SK-N-SH (cell line): ENCODE measurements around the gene C3. TPM values are rescaled to one million over a fixed set of nuclear protein-coding genes. Genes with fewer than 3 reads are reported as not detected.
"Not testable (repeated sequence)": the region's sequence is repeated elsewhere in the genome, so short reads cannot be mapped to it uniquely, and the experiment has no call there.

Experiments used
- CTCF ChIA-PET: fragments of 300-600, 350-600 bp; formaldehyde crosslinking; extraction: SDS; loops from one replicate; lab custom pipeline; 2021; lab: Yijun Ruan, JAX
- POLR2A ChIA-PET: fragments of 350-600 bp; sonication (Branson Sonifier 250); formaldehyde crosslinking; extraction: SDS; loops from one replicate; lab custom pipeline; 2020; ENCODE audit warnings: antibody characterized with exemption, inconsistent platforms; lab: Yijun Ruan, JAX
- DNase-seq: peaks from one replicate; pipeline ENCODE4 v3.0.0; 2012
- H2AFZ ChIP-seq: fragments of 200-600 bp; sonication (generic); 2 replicates; pipeline ENCODE4 v1.8.1; 2016; ENCODE audit warnings: antibody characterized with exemption, mild to moderate bottlenecking, low read depth
- H3F3A ChIP-seq: fragments of 200-600 bp; sonication (generic); replicated peaks from 2 replicates; pipeline ENCODE3; 2016; ENCODE audit warnings: antibody characterized with exemption, mild to moderate bottlenecking; ENCODE audit not compliant: insufficient read depth
- H3K27ac ChIP-seq, 2 experiments: fragments of 200-500 bp in 1 of 2; fragments of 200-600 bp in 1 of 2; sonication (Bioruptor generic) in 1 of 2; sonication (generic), shearing (Covaris generic) in 1 of 2; 2 replicates each; pipeline versions ENCODE4 v1.5.1 to v1.6.1; 2014 to 2016; ENCODE audit warnings: low read depth in 2 of 2, inconsistent platforms in 1 of 2, low read length in 1 of 2, mild to moderate bottlenecking in 1 of 2, mixed read lengths in 1 of 2
- H3K27me3 ChIP-seq: fragments of 200-600 bp; sonication (generic), shearing (Covaris generic); 2 replicates; pipeline ENCODE4 v1.6.1; 2016; ENCODE audit warnings: mixed run types; ENCODE audit not compliant: insufficient read depth
- H3K36me3 ChIP-seq, 2 experiments: fragments of 200-500 bp in 1 of 2; fragments of 200-600 bp in 1 of 2; sonication (Bioruptor generic) in 1 of 2; sonication (generic) in 1 of 2; replicated peaks in 1 of 2; 2 replicates each; pipeline versions ENCODE3 to v1.5.1; 2014 to 2016; ENCODE audit warnings: low read length in 1 of 2, mild to moderate bottlenecking in 1 of 2; ENCODE audit not compliant: insufficient read depth in 2 of 2, control insufficient read depth in 1 of 2
- H3K4me1 ChIP-seq, 2 experiments: fragments of 200-500 bp in 1 of 2; fragments of 200-600 bp in 1 of 2; sonication (Bioruptor generic) in 1 of 2; sonication (generic), shearing (Covaris generic) in 1 of 2; 2 replicates each; pipeline versions ENCODE4 v1.5.1 to v1.6.1; 2014 to 2016; ENCODE audit warnings: low read depth in 1 of 2, low read length in 1 of 2, mixed run types in 1 of 2; ENCODE audit not compliant: insufficient read depth in 2 of 2, control insufficient read depth in 1 of 2
- H3K4me2 ChIP-seq: fragments of 200-600 bp; sonication (generic), shearing (Covaris generic); 2 replicates; pipeline ENCODE4 v1.6.1; 2017; ENCODE audit warnings: mixed run types
- H3K4me3 ChIP-seq, 2 experiments: fragments of 200-500 bp in 1 of 2; fragments of 200-600 bp in 1 of 2; sonication (Bioruptor generic) in 1 of 2; sonication (generic), shearing (Covaris generic) in 1 of 2; 2 replicates each; pipeline versions ENCODE4 v1.5.1 to v1.8.1; 2014 to 2016; ENCODE audit warnings: low read depth in 2 of 2, inconsistent platforms in 1 of 2, low read length in 1 of 2, mild to moderate bottlenecking in 1 of 2, mixed read lengths in 1 of 2, moderate library complexity in 1 of 2
- H3K79me2 ChIP-seq: fragments of 200-600 bp; sonication (generic); 2 replicates; pipeline ENCODE4 v1.8.1; 2017; ENCODE audit warnings: mild to moderate bottlenecking; ENCODE audit not compliant: insufficient read depth
- H3K9ac ChIP-seq: fragments of 200-600 bp; sonication (generic); 2 replicates; pipeline ENCODE4 v1.6.1; 2017; ENCODE audit warnings: mixed run types
- H3K9me2 ChIP-seq: fragments of 200-600 bp; sonication (generic); 2 replicates; pipeline ENCODE4 v1.6.1; 2017; ENCODE audit warnings: mixed run types
- H3K9me3 ChIP-seq: fragments of 200-600 bp; sonication (generic); 2 replicates; pipeline ENCODE4 v1.6.1; 2017; ENCODE audit warnings: mixed run types, mild to moderate bottlenecking, moderate library complexity
- H4K20me1 ChIP-seq: fragments of 200-600 bp; sonication (generic); 2 replicates; pipeline ENCODE4 v1.6.1; 2017; ENCODE audit warnings: mild to moderate bottlenecking, mixed run types; ENCODE audit not compliant: insufficient read depth
- FOSL2 ChIP-seq: IDR thresholded peaks from 2 replicates; pipeline ENCODE4 v1.4.0; 2012; ENCODE audit warnings: low read depth, mild to moderate bottlenecking, moderate library complexity, borderline replicate concordance
- IRF3 ChIP-seq: fragments of 150-350 bp; IDR thresholded peaks from 2 replicates; pipeline ENCODE4 v1.6.1; 2016; ENCODE audit warnings: mild to moderate bottlenecking, low read depth, low read length
- MAX ChIP-seq: IDR thresholded peaks from 2 replicates; pipeline ENCODE4 v1.4.0; 2012; ENCODE audit warnings: low read depth
- MEF2A ChIP-seq: IDR thresholded peaks from 2 replicates; pipeline ENCODE4 v1.4.0; 2012; ENCODE audit warnings: low read depth, borderline replicate concordance
- PBX3 ChIP-seq: IDR thresholded peaks from 2 replicates; pipeline ENCODE4; 2012
- RAD21 ChIP-seq: IDR thresholded peaks from 2 replicates; pipeline ENCODE4 v1.6.1; 2012; ENCODE audit warnings: mild to moderate bottlenecking, low read length
- REST ChIP-seq: IDR thresholded peaks from 2 replicates; pipeline ENCODE4 v1.6.1; 2012; ENCODE audit warnings: mild to moderate bottlenecking, low read depth, low read length, moderate library complexity
- RFX5 ChIP-seq: IDR thresholded peaks from 2 replicates; pipeline ENCODE4 v1.6.1; 2012; ENCODE audit warnings: mild to moderate bottlenecking, improper control_type of control experiment, low read length
- WGBS: methylation state at CpG from one replicate; pipeline ENCODE4 v1.1.6; 2017; ENCODE audit warnings: low lambda C conversion rate; 5-methylcytosine and 5-hydroxymethylcytosine counted together
- polyA plus RNA-seq, 3 experiments: library from polyadenylated mRNA; depleted of rRNA; stranded (reverse); fragments of >200 nt; gene quantifications; 2 replicates each; pipeline ENCODE4 v1.2.3, GENCODE V29; 2012

C3 gene
- polyA plus RNA-seq, 1 of the 3 experiments (the other 2 are of a cell fraction): 0.67 TPM

GRCh38 chr19:6662702-6663101 lies 57.7 kb downstream of the C3 start (continued):
- TF ChIP-seq REST: no peak
- TF ChIP-seq IRF3: no peak
- no peak for TF ChIP-seq RAD21
- TF ChIP-seq RFX5: no peak
- TF ChIP-seq, all 33 proteins: peak for 0

- H3K79me2 ChIP-seq, H4K20me1 ChIP-seq, H3K27ac ChIP-seq, H2AFZ ChIP-seq, POLR2A ChIA-PET, DNase-seq, H3K9me2 ChIP-seq, H3K9me3 ChIP-seq, H3K36me3 ChIP-seq, H3K9ac ChIP-seq, H3K4me3 ChIP-seq, H3K4me2 ChIP-seq, H3K4me1 ChIP-seq, H3F3A ChIP-seq: not testable (repeated sequence)
- 15% methylated on average over 10 of the region's 10 CpGs for WGBS
- H3K27me3 ChIP-seq: peaks cover 76% of the 10 kb centered on the region
- CTCF ChIA-PET: interaction anchor here (0.9 to 1.8 kb wide), 4 partner anchors 11 to 145 kb away, joined by 3 to 4 read pairs (median 4); no protein-coding TSS in a partner anchor
- TF ChIP-seq PBX3: peak; percentile 36; the same call in 1 of the 2 replicates
These were observed 58.8 kb downstream of the C3 start for GRCh38 chr19:6661509-6662244.

GRCh38 chr19:6660930-6661329 lies 59.5 kb downstream of the C3 start:
- ChIA-PET CTCF (interaction anchor here (1.1 to 1.8 kb wide), 3 partner anchors 12 to 144 kb away, joined by 3 to 4 read pairs (median 4); no protein-coding TSS in a partner anchor), POLR2A (no interaction called here)
- H3K9ac ChIP-seq: no peak overlapping the region

GRCh38 chr19:6656390-6656789 lies 64.1 kb downstream of the C3 start:
- H3K27me3 ChIP-seq: peaks cover 71% of the 10 kb centered on the region
- POLR2A ChIA-PET, H3K36me3 ChIP-seq, H3K4me2 ChIP-seq, DNase-seq, H2AFZ ChIP-seq, H3F3A ChIP-seq, H3K9me2 ChIP-seq, H3K79me2 ChIP-seq, H3K9me3 ChIP-seq, H3K4me3 ChIP-seq, H3K4me1 ChIP-seq, H4K20me1 ChIP-seq, H3K27ac ChIP-seq, H3K9ac ChIP-seq: not testable (repeated sequence)
- CTCF ChIA-PET: interaction anchor here (0.7 to 1.6 kb wide), 3 partner anchors 8 to 207 kb away, joined by 3 to 6 read pairs (median 4); no protein-coding TSS in a partner anchor
- WGBS: 15% methylated on average over 9 of the region's 9 CpGs

More at GRCh38 chr19:6660930-6661329, 59.5 kb downstream of the C3 start:
- Histone ChIP-seq H3K36me3 (no peaks in the 10 kb centered on the region), H3K4me2 (no peak overlapping the region), H3K4me1 (no peaks in the 10 kb centered on the region), H3K79me2 (no peaks in the 10 kb centered on the region), H2AFZ (no peak overlapping the region), H3K9me2 (no peaks in the 10 kb centered on the region), H3K27me3 (peaks cover 75% of the 10 kb centered on the region), H3K4me3 (no peak overlapping the region), H3F3A (no peaks in the 10 kb centered on the region), H4K20me1 (no peaks in the 10 kb centered on the region), H3K9me3 (no peaks in the 10 kb centered on the region), H3K27ac (no peak overlapping the region)
- no peak for DNase-seq
- WGBS: 25% methylated on average over 6 of the region's 20 CpGs
- TF ChIP-seq MAX (no peak), MEF2A (no peak), FOSL2 (no peak)
- TF ChIP-seq, all 33 proteins: peak for 0
